Activated CD8-positive, alpha-beta T cell treated with anti-CD3 and anti-CD28 coated beads for 36 hours (primary cell): ENCODE results near the gene ARSG. TPM values are rescaled to one million over a fixed set of nuclear protein-coding genes. Genes with fewer than 3 reads are reported as not detected.

Source experiments
- ATAC-seq: fragments of 200-7000 bp; cut with Tn5 transposase; one replicate; pipeline ENCODE4 v1.10.0; 2021; ENCODE audit warnings: mild to moderate bottlenecking, moderate library complexity
- CTCF ChIA-PET: fragments of 350-600 bp; sonication (Branson Sonifier 250); formaldehyde crosslinking; loops from one replicate; lab custom pipeline; 2021; ENCODE audit warnings: antibody characterized with exemption; lab: Charles Lee
- POLR2A ChIA-PET: fragments of 350-600 bp; sonication (Branson Sonifier 250); formaldehyde crosslinking; loops from one replicate; lab custom pipeline; 2021; ENCODE audit warnings: antibody characterized with exemption; lab: Charles Lee
- DNase-seq: peaks from one replicate; pipeline ENCODE4 v3.0.0-alpha.2; 2020
- H3K27ac Mint-ChIP-seq: one replicate; pipeline ENCODE4 v1.8.0; 2021; ENCODE audit warnings: mild to moderate bottlenecking, mixed read lengths
- H3K27me3 Mint-ChIP-seq: one replicate; pipeline ENCODE4 v1.8.0; 2021; ENCODE audit warnings: mixed read lengths
- H3K36me3 Mint-ChIP-seq: one replicate; pipeline ENCODE4 v1.8.0; 2021; ENCODE audit warnings: low read depth, mixed read lengths
- H3K4me1 Mint-ChIP-seq: one replicate; pipeline ENCODE4 v1.8.0; 2021; ENCODE audit warnings: low read depth, mixed read lengths
- H3K4me3 Mint-ChIP-seq: one replicate; pipeline ENCODE4 v1.8.0; 2021; ENCODE audit warnings: mild to moderate bottlenecking, moderate library complexity, mixed read lengths
- H3K9me3 Mint-ChIP-seq: one replicate; pipeline ENCODE4 v1.8.0; 2021; ENCODE audit warnings: mixed read lengths
- CTCF ChIP-seq: fragments of 200-600 bp; IDR thresholded peaks from one replicate; pipeline ENCODE4 v1.8.0; 2022; ENCODE audit warnings: antibody characterized with exemption, mild to moderate bottlenecking
- intact Hi-C: fragments of 100-400 bp; cut with micrococcal nuclease; formaldehyde crosslinking; loops from one replicate; pipeline ENCODE4 v1.10.0; 2022
- total RNA-seq, 2 experiments: library from RNA; stranded (reverse); gene quantifications; one replicate each; pipeline ENCODE4 v1.2.3, GENCODE V29; 2021

Gene ARSG
- total RNA-seq, 2 experiments from 2014 or later = 7.2 to 8.4 TPM

- Mint-ChIP-seq H3K27me3 (no peaks in the 10 kb centered on the region), H3K36me3 (peaks cover 6% of the 10 kb centered on the region), H3K4me3 (no peak overlapping the region), H3K27ac (no peak overlapping the region), H3K9me3 (no peaks in the 10 kb centered on the region), H3K4me1 (peaks cover 14% of the 10 kb centered on the region)
- ChIA-PET POLR2A (interaction anchor here (0.7 to 2.0 kb wide), 5 partner anchors 9 to 194 kb away, joined by 3 to 7 read pairs (median 4); no protein-coding TSS in a partner anchor), CTCF (interaction anchor here (0.6 to 9.3 kb wide), 26 partner anchors 9 to 258 kb away, joined by 3 to 122 read pairs (median 4); partner anchors contain the start of genes AMZ2 and SLC16A6)
- TF ChIP-seq CTCF = peak; percentile 23
- DNase-seq (peak; percentile 67), ATAC-seq (peak; percentile 49)
- intact Hi-C loops = loop anchor here (10.0 kb wide), 2 partner anchors 137 to 257 kb away; partner anchors contain the start of genes ARSG and SLC16A6
These were observed 140.4 kb downstream of the ARSG start for GRCh38 chr17:68431661-68432071.

- no peaks in the 10 kb centered on the region for H3K27me3 Mint-ChIP-seq
- TF ChIP-seq CTCF = no peak
- H3K9me3 Mint-ChIP-seq = no peaks in the 10 kb centered on the region
- H3K4me1 Mint-ChIP-seq = peaks cover 18% of the 10 kb centered on the region
- CTCF ChIA-PET = interaction anchor here (0.6 to 9.3 kb wide), 26 partner anchors 9 to 259 kb away, joined by 3 to 122 read pairs (median 4); partner anchors contain the start of genes AMZ2 and SLC16A6
- DNase-seq (no peak), ATAC-seq (no peak)
- no peak overlapping the region for H3K4me3 Mint-ChIP-seq
- intact Hi-C loops = loop anchor here (10.0 kb wide), 2 partner anchors 137 to 257 kb away; partner anchors contain the start of genes ARSG and SLC16A6
- POLR2A ChIA-PET = interaction anchor here (0.7 to 2.0 kb wide), 4 partner anchors 10 to 194 kb away, joined by 3 to 7 read pairs (median 4); no protein-coding TSS in a partner anchor
- H3K36me3 Mint-ChIP-seq = peaks cover 6% of the 10 kb centered on the region
- H3K27ac Mint-ChIP-seq = no peak overlapping the region
These were observed 141.0 kb downstream of the ARSG start for GRCh38 chr17:68432086-68432864.

DNA sequence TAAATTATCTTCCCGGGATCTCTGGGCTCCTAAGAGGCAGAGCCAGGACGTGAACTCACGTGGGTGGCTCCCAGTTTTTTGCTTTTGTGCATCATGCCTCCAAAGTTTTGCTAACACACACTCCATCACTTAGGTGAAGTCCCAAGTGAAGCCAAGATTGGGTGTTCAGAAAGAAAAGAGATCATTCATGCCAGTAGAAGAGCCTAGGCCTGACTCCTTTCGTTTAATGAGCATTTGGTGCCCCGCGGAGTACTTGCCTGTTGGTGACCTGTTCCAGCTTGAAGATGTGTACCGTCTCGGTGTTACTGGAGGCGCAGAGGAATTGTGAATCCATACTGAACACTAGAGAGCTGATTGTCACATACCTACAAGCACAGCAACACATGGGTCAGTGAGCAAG, 141.9 kb downstream of the ARSG start:
- ATAC-seq (no peak), DNase-seq (no peak)
- H3K27ac Mint-ChIP-seq = no peak overlapping the region
- no peak overlapping the region for H3K4me3 Mint-ChIP-seq
- peaks cover 6% of the 10 kb centered on the region for H3K36me3 Mint-ChIP-seq
- no peaks in the 10 kb centered on the region for H3K27me3 Mint-ChIP-seq
- no peaks in the 10 kb centered on the region for H3K9me3 Mint-ChIP-seq
- intact Hi-C loops = loop anchor here (10.0 kb wide), 2 partner anchors 138 to 258 kb away; partner anchors contain the start of genes ARSG and SLC16A6
- H3K4me1 Mint-ChIP-seq = peaks cover 27% of the 10 kb centered on the region
- POLR2A ChIA-PET = interaction anchor here (0.5 to 0.8 kb wide), 3 partner anchors 16 to 185 kb away, joined by 3 read pairs; no protein-coding TSS in a partner anchor
- TF ChIP-seq CTCF = no peak
- CTCF ChIA-PET = interaction anchor here (0.6 to 9.3 kb wide), 9 partner anchors 10 to 260 kb away, joined by 3 to 122 read pairs (median 5); no protein-coding TSS in a partner anchor

DNA sequence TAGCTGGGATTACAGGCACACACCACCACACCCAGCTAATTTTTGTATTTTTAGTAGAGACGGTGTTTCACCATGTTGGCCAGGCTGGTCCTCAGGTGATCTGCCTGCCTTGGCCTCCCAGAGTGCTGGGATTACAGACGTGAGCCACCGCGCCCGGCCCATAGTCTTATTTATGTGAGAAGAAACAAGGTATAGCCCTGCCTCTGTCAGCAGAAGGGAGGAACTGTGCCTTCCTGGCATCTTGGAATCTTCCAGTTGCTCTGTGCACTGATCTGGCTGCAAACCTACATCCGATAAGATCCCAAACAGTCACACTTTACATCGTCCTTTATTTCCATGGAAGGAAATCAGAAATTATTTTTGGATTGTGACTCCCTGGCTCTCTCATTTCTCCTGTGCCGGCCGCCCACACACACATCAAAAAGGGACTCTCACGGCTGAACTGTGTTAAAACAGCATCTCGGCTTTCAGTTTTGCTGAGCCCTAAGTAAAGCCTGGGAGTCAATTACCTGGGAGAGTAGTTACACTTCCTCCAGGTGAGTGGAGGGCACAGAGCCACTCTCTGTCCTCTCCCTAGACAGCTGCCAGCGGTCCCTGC, 142.7 kb downstream of the ARSG start:
- Mint-ChIP-seq H3K4me1 (peaks cover 29% of the 10 kb centered on the region), H3K27me3 (no peaks in the 10 kb centered on the region), H3K36me3 (peaks cover 5% of the 10 kb centered on the region), H3K27ac (no peak overlapping the region), H3K9me3 (no peaks in the 10 kb centered on the region), H3K4me3 (no peak overlapping the region)
- ChIA-PET CTCF (interaction anchor here (1.1 to 11.4 kb wide), 5 partner anchors 16 to 172 kb away, joined by 3 to 166 read pairs (median 29); partner anchors contain the start of gene WIPI1), POLR2A (no interaction called here)
- ATAC-seq (no peak), DNase-seq (no peak)
- intact Hi-C loops = loop anchor here (10.0 kb wide), 2 partner anchors 139 to 259 kb away; partner anchors contain the start of genes ARSG and SLC16A6
- TF ChIP-seq CTCF = no peak
